Measurements from ENCODE around the gene AAR2.

DNA sequence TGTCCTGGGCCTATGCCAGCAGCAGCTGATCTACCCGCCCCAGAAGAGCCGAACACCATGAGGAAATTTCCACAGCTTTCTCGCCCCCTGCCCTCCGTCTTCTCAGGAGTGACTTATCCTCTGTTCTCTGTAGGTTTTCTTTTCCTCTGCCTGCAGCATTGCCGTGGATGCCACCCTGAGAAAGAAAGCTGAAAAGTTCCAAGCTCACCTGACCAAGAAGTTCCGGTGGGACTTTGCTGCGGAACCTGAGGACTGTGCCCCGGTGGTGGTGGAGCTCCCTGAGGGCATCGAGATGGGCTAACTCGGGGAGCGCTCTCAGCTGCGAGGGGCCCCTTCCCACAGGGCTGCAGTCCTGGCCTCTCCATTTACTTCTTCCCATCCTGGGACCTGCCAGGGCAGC, 19.2 kb downstream of the AAR2 start:
- TF ChIP-seq POLR2A (IDR thresholded peaks at IDR 0.05) (no peak), EP300 (IDR thresholded peaks at IDR 0.05; ENCODE audit: low read depth) (no peak), POLR2AphosphoS5 (IDR thresholded peaks at IDR 0.05) (no peak)
- TF ChIP-seq, protein P1, sequence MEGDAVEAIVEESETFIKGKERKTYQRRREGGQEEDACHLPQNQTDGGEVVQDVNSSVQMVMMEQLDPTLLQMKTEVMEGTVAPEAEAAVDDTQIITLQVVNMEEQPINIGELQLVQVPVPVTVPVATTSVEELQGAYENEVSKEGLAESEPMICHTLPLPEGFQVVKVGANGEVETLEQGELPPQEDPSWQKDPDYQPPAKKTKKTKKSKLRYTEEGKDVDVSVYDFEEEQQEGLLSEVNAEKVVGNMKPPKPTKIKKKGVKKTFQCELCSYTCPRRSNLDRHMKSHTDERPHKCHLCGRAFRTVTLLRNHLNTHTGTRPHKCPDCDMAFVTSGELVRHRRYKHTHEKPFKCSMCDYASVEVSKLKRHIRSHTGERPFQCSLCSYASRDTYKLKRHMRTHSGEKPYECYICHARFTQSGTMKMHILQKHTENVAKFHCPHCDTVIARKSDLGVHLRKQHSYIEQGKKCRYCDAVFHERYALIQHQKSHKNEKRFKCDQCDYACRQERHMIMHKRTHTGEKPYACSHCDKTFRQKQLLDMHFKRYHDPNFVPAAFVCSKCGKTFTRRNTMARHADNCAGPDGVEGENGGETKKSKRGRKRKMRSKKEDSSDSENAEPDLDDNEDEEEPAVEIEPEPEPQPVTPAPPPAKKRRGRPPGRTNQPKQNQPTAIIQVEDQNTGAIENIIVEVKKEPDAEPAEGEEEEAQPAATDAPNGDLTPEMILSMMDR (IDR thresholded peaks at IDR 0.05) = no peak

Data from transverse colon (tissue), 4 donors.